Thymus (tissue), 11 donors: ENCODE measurements around the gene RARB. TPM values are rescaled to one million over a fixed set of nuclear protein-coding genes. Genes with fewer than 3 reads are reported as not detected.

Source experiments
- DNase-seq, 9 donors: peaks; one replicate each; pipeline ENCODE4 v3.0.0-alpha.2; 2013; ENCODE audit warnings: low spot score in 9 of 9, low read depth in 6 of 9, missing footprints in 1 of 9
- H3K27ac ChIP-seq, 2 donors: one replicate each; pipeline ENCODE4 v1.5.1; 2013; ENCODE audit warnings: control low read depth in 1 of 2, low read depth in 1 of 2, low read length in 1 of 2, mild to moderate bottlenecking in 1 of 2, moderate library complexity in 1 of 2
- H3K27me3 ChIP-seq, 2 donors: one replicate each; pipeline ENCODE4 v1.5.1; 2013; ENCODE audit warnings: low read length in 1 of 2; ENCODE audit not compliant: control insufficient read depth in 2 of 2, insufficient read depth in 1 of 2
- H3K36me3 ChIP-seq, 2 donors: one replicate each; pipeline ENCODE4 v1.5.1; 2013; ENCODE audit warnings: low read length in 1 of 2, mild to moderate bottlenecking in 1 of 2, moderate library complexity in 1 of 2; ENCODE audit not compliant: control insufficient read depth in 2 of 2, insufficient read depth in 2 of 2
- H3K4me1 ChIP-seq, 2 donors: one replicate each; pipeline ENCODE4 v1.5.1; 2013; ENCODE audit warnings: low read length in 2 of 2; ENCODE audit not compliant: control insufficient read depth in 2 of 2, insufficient read depth in 2 of 2
- H3K4me3 ChIP-seq, 2 donors: one replicate each; pipeline ENCODE4 v1.5.1; 2013; ENCODE audit warnings: low read length in 2 of 2, control low read depth in 1 of 2, mild to moderate bottlenecking in 1 of 2
- H3K9me3 ChIP-seq, 2 donors: one replicate each; pipeline ENCODE4 v1.5.1; 2013; ENCODE audit warnings: low read length in 1 of 2, mild to moderate bottlenecking in 1 of 2; ENCODE audit not compliant: control insufficient read depth in 2 of 2, insufficient read depth in 1 of 2
- WGBS: extraction: QIAGEN DNeasy Blood & Tissue Kit; methylation state at CpG from one replicate; pipeline ENCODE4 v1.1.7; 2013; 5-methylcytosine and 5-hydroxymethylcytosine counted together
- polyA plus RNA-seq: library from polyadenylated mRNA; stranded (reverse); fragments of 200-250 nt; gene quantifications from one replicate; pipeline ENCODE4 v1.2.3, GENCODE V29; 2013
- total RNA-seq: library from RNA; stranded (reverse); fragments of 120-200 nt; gene quantifications from one replicate; pipeline ENCODE4 v1.2.4, GENCODE V29; 2013
- donor health status: healthy.

RARB gene
- total and polyA plus RNA-seq, 2 donors: 0.89 to 1.7 TPM

DNA sequence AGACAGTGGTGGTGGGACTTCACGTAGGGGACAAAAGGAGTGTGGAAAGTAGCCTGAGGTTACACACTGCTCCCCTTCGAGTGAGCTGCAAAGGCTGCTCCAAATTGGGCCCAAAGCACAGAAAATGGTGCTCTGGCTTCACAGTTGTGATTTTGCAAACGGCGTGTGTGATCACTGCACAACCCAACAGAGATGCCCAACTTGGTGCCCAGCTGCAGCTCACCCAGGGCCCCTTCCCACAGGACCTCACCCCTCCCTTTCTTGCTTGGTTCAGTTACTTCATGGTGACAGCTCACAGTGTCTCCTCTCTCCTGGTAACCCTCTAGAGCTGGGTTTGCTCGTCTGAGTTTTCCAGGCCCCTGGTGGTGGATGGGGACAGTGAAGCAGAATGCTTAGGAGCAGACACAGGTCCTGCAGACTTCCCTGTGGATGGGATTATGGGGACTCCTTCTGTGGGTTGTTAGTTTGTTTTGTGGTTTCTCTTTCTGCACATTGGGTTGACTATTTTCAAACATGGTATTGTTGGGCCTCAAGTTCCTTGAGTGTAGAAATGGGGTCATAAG, 138.4 kb downstream of the RARB start:
- DNase-seq: no peak
- WGBS: 91% methylated on average over 5 of the region's 5 CpGs

GRCh38 chr3:25567388-25567787, 139.3 kb downstream of the RARB start:
- Histone ChIP-seq H3K27me3 (no peaks in the 10 kb centered on the region), H3K4me1 (no peaks in the 10 kb centered on the region), H3K36me3 (no peaks in the 10 kb centered on the region), H3K27ac (no peak overlapping the region), H3K4me3 (no peak overlapping the region), H3K9me3 (no peaks in the 10 kb centered on the region)
- WGBS: 86% methylated on average over 10 of the region's 10 CpGs
- no peak for DNase-seq

More for the DNA sequence above, 138.4 kb downstream of the RARB start:
- no peaks in the 10 kb centered on the region for H3K36me3 ChIP-seq
- no peak overlapping the region for H3K27ac ChIP-seq
- H3K4me3 ChIP-seq: no peak overlapping the region
- H3K9me3 ChIP-seq: no peaks in the 10 kb centered on the region
- no peaks in the 10 kb centered on the region for H3K27me3 ChIP-seq
- H3K4me1 ChIP-seq: no peaks in the 10 kb centered on the region

GRCh38 chr3:25567806-25568524, 139.9 kb downstream of the RARB start:
- H3K27me3 ChIP-seq: no peaks in the 10 kb centered on the region
- H3K36me3 ChIP-seq: no peaks in the 10 kb centered on the region
- 95% methylated on average over 14 of the region's 14 CpGs for WGBS
- no peak for DNase-seq
- H3K4me3 ChIP-seq: no peak overlapping the region
- H3K4me1 ChIP-seq: no peaks in the 10 kb centered on the region
- H3K27ac ChIP-seq: no peak overlapping the region
- H3K9me3 ChIP-seq: no peaks in the 10 kb centered on the region

- DNase-seq: no peak
- WGBS: 95% methylated on average over 10 of the region's 10 CpGs
- no peak overlapping the region for H3K27ac ChIP-seq
- H3K4me1 ChIP-seq: no peaks in the 10 kb centered on the region
- no peak overlapping the region for H3K4me3 ChIP-seq
- no peaks in the 10 kb centered on the region for H3K36me3 ChIP-seq
- no peaks in the 10 kb centered on the region for H3K9me3 ChIP-seq
- H3K27me3 ChIP-seq: no peaks in the 10 kb centered on the region
These were observed 140.5 kb downstream of the RARB start for GRCh38 chr3:25568525-25569078.

DNA sequence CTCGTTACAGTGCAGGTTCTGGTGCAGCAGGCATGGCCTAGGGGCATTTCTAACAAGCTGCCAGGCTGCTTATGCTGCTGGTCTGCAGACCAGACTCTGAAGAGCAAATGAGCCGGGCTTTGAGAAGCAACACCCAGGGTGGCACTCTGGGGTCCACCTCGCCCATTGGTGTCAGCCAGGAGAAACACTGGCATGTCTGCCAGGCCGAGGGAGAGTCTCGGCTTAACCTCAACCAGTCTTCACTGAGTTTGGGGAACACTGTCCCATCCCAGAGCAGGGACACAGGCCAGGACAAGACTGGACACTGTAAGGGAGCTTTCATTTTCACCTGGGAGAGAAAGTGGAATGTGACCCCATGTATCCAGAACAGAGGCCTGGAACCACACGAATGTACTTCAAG, 143.2 kb downstream of the RARB start:
- Histone ChIP-seq H3K9me3 (no peaks in the 10 kb centered on the region), H3K27me3 (no peaks in the 10 kb centered on the region), H3K4me1 (no peaks in the 10 kb centered on the region), H3K27ac (no peak overlapping the region), H3K36me3 (no peaks in the 10 kb centered on the region), H3K4me3 (no peak overlapping the region)
- no peak for DNase-seq
- 94% methylated on average over 6 of the region's 6 CpGs for WGBS

DNA sequence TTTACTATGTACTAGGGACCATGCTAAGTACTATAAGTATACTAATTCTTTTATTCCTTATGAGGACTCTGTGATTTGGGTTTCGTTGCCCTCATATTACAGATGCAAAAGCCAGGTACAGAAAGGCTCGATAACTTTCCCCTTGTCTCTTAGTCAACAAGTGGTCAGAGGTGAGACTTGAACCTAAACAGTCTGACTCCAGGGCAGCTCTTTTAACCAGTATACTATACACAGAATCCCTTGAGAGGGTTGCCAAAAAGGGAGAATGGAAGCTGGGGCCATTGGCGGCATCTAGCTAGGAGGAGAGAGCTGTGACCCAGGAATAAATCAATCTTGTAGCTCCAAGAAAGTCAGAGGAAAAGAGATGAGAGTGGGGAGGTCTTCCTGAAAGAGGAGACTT, 144.3 kb downstream of the RARB start:
- 98% methylated on average over 3 of the region's 3 CpGs for WGBS
- Histone ChIP-seq H3K27me3 (no peaks in the 10 kb centered on the region), H3K4me1 (no peaks in the 10 kb centered on the region), H3K9me3 (peaks cover 0 to 1% of the 10 kb centered on the region in 2 donors), H3K4me3 (no peak overlapping the region), H3K27ac (no peak overlapping the region), H3K36me3 (no peaks in the 10 kb centered on the region)
- no peak for DNase-seq

- no peak for DNase-seq
- no peaks in the 10 kb centered on the region for H3K36me3 ChIP-seq
- no peak overlapping the region for H3K27ac ChIP-seq
- H3K9me3 ChIP-seq: peaks cover 0 to 1% of the 10 kb centered on the region in 2 donors
- H3K4me1 ChIP-seq: no peaks in the 10 kb centered on the region
- H3K27me3 ChIP-seq: no peaks in the 10 kb centered on the region
- WGBS: 89% methylated on average over 14 of the region's 14 CpGs
- no peak overlapping the region for H3K4me3 ChIP-seq
These were observed 144.9 kb downstream of the RARB start for GRCh38 chr3:25572919-25573385.

GRCh38 chr3:25573386-25574171, 145.5 kb downstream of the RARB start:
- no peaks in the 10 kb centered on the region for H3K36me3 ChIP-seq
- 93% methylated on average over 19 of the region's 19 CpGs for WGBS

More at GRCh38 chr3:25573386-25574171, 145.5 kb downstream of the RARB start:
- no peak overlapping the region for H3K27ac ChIP-seq
- no peak for DNase-seq
- no peaks in the 10 kb centered on the region for H3K27me3 ChIP-seq
- peaks cover 0 to 1% of the 10 kb centered on the region in 2 donors for H3K9me3 ChIP-seq
- H3K4me3 ChIP-seq: no peak overlapping the region
- H3K4me1 ChIP-seq: no peaks in the 10 kb centered on the region
